ENCODE results near the gene ZNF609. TPM values are rescaled to one million over a fixed set of nuclear protein-coding genes. Genes with fewer than 3 reads are reported as not detected.

ZNF609 gene
- total and polyA plus RNA-seq, 2 of the 13 experiments (the other 11 are each of a cell fraction or from before 2014, with no cell fraction given): 8.9 to 9.9 TPM

DNA sequence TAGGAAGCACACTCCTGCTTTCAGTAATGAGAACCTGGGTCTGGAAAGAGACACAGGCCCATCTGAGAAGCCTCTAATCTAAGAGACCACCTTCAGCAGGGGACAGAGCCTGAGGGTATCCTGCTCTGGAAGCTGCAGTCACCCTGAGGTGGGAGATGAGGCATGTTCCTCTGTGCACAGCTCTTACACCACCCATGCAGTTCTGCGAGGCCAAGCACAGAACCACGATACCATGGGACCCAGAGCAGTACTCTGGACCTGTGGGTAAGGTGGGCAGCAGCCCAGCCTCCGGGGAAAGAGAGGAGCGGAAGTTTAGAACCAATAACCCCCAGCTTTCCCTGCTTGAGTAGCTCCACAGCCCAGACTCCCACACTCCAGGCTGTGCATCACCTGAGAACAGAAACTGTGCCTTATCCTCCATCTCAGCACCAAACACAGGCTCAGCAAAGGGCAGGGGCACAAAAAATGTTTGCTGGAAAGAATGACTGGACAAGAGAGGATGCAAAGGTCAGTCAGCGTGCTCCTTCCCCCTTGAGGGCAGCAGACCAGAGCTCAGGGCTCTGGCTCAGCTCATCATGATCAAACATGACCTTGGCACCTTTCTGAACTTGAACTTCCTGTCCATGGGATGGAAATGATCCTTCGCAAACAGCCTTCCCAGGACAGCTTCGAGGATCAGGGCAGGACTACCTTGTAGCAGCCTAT, 271.9 kb downstream of the ZNF609 start (continued):
- peak; percentile 68 for TF ChIP-seq PAXIP1 (CRISPR knock-in tag; conservative IDR thresholded peaks at IDR 0.05)
- TF ChIP-seq ZNF207 (IDR thresholded peaks at IDR 0.05; ENCODE audit: borderline replicate concordance): no peak
- TF ChIP-seq KDM6A (CRISPR knock-in tag; IDR thresholded peaks at IDR 0.05; ENCODE audit: low read depth): 0 out of 2 replicates have a peak, but pooled peaks have one; percentile 34
- no peak for TF ChIP-seq DDIT3 (CRISPR knock-in tag; IDR thresholded peaks at IDR 0.05)
- TF ChIP-seq DZIP1 (CRISPR knock-in tag; IDR thresholded peaks at IDR 0.05): no peak
- no peak for TF ChIP-seq PHF20 (CRISPR knock-in tag; IDR thresholded peaks at IDR 0.05)
- no peak for TF ChIP-seq KLF11 (CRISPR knock-in tag; IDR thresholded peaks at IDR 0.05)
- TF ChIP-seq TSC22D2 (CRISPR knock-in tag; IDR thresholded peaks at IDR 0.05; ENCODE audit: borderline replicate concordance): no peak
- no peak for TF ChIP-seq SP4 (CRISPR knock-in tag; IDR thresholded peaks at IDR 0.05)
- no peak for TF ChIP-seq ZNF468 (CRISPR knock-in tag; IDR thresholded peaks at IDR 0.05)
- TF ChIP-seq ZNF569 (CRISPR knock-in tag; IDR thresholded peaks at IDR 0.05; ENCODE audit: borderline replicate concordance): no peak
- TF ChIP-seq, protein P1, sequence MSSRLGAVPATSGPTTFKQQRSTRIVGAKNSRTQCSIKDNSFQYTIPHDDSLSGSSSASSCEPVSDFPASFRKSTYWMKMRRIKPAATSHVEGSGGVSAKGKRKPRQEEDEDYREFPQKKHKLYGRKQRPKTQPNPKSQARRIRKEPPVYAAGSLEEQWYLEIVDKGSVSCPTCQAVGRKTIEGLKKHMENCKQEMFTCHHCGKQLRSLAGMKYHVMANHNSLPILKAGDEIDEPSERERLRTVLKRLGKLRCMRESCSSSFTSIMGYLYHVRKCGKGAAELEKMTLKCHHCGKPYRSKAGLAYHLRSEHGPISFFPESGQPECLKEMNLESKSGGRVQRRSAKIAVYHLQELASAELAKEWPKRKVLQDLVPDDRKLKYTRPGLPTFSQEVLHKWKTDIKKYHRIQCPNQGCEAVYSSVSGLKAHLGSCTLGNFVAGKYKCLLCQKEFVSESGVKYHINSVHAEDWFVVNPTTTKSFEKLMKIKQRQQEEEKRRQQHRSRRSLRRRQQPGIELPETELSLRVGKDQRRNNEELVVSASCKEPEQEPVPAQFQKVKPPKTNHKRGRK (CRISPR knock-in tag; IDR thresholded peaks at IDR 0.05): no peak
- TF ChIP-seq PAWR (CRISPR knock-in tag; IDR thresholded peaks at IDR 0.05; ENCODE audit: borderline replicate concordance): no peak
- no peak for TF ChIP-seq ZNF709 (CRISPR knock-in tag; IDR thresholded peaks at IDR 0.05)
- TF ChIP-seq YEATS4 (CRISPR knock-in tag; IDR thresholded peaks at IDR 0.05; ENCODE audit: borderline replicate concordance): no peak
- TF ChIP-seq SP1 (IDR thresholded peaks at IDR 0.05): no peak
- no peak for TF ChIP-seq SP1 (CRISPR knock-in tag; IDR thresholded peaks at IDR 0.05)
- 0 out of 2 replicates have a peak, but pooled peaks have one; percentile 31 for TF ChIP-seq TFDP2 (CRISPR knock-in tag; IDR thresholded peaks at IDR 0.05)
- TF ChIP-seq NFRKB (IDR thresholded peaks at IDR 0.05): no peak
- no peak for TF ChIP-seq MYC (CRISPR knock-in tag; IDR thresholded peaks at IDR 0.05; ENCODE audit: borderline replicate concordance)
- no peak for TF ChIP-seq TFAP4 (IDR thresholded peaks at IDR 0.05; ENCODE audit: borderline replicate concordance, low read depth)
